ENCODE data around the gene C21orf58. TPM values are rescaled to one million over a fixed set of nuclear protein-coding genes. Genes with fewer than 3 reads are reported as not detected.
"Not testable (repeated sequence)": the region's sequence is repeated elsewhere in the genome, so short reads cannot be mapped to it uniquely, and the experiment has no call there.

C21orf58 gene
- polyA plus RNA-seq, 3 donors = 6.7 to 8.1 (median 7.4) TPM

- DNase-seq (ENCODE audit: low read depth in 3 of 3, low spot score in 2 of 3) = no peak
Observed at GRCh38 chr21:46326110-46326703, 2.5 kb upstream of the C21orf58 start.

- DNase-seq (ENCODE audit: low read depth in 3 of 3, low spot score in 2 of 3) = no peak
Observed at GRCh38 chr21:46325073-46325912, 1.6 kb upstream of the C21orf58 start.

GRCh38 chr21:46324390-46325072, 861 bp upstream of the C21orf58 start:
- peak in 1 of 3 donors; percentile 66 for DNase-seq (ENCODE audit: low read depth in 3 of 3, low spot score in 2 of 3)

- DNase-seq (ENCODE audit: low read depth in 3 of 3, low spot score in 2 of 3) = no peak
Observed at GRCh38 chr21:46323227-46323709, 402 bp downstream of the C21orf58 start.

GRCh38 chr21:46322351-46323226, 1.1 kb downstream of the C21orf58 start:
- no peak for DNase-seq (ENCODE audit: low read depth in 3 of 3, low spot score in 2 of 3)

GRCh38 chr21:46320331-46320801, 3.3 kb downstream of the C21orf58 start:
- DNase-seq (ENCODE audit: low read depth in 3 of 3, low spot score in 2 of 3) = no peak

- DNase-seq (ENCODE audit: low read depth in 3 of 3, low spot score in 2 of 3) = no peak
Observed at GRCh38 chr21:46319186-46319585, 4.5 kb downstream of the C21orf58 start.

GRCh38 chr21:46318464-46318845, 5.2 kb downstream of the C21orf58 start:
- DNase-seq (ENCODE audit: low read depth in 3 of 3, low spot score in 2 of 3) = no peak

- no peak for DNase-seq (ENCODE audit: low read depth in 3 of 3, low spot score in 2 of 3)
Observed at GRCh38 chr21:46317710-46318463, 5.8 kb downstream of the C21orf58 start.

- no peak for DNase-seq (ENCODE audit: low read depth in 3 of 3, low spot score in 2 of 3)
Observed at GRCh38 chr21:46316708-46317324, 6.9 kb downstream of the C21orf58 start.

GRCh38 chr21:46314441-46315020, 9.1 kb downstream of the C21orf58 start:
- DNase-seq (ENCODE audit: low read depth in 3 of 3, low spot score in 2 of 3) = no peak

- DNase-seq (ENCODE audit: low read depth in 3 of 3, low spot score in 2 of 3) = no peak
Observed at GRCh38 chr21:46312949-46313348, 10.7 kb downstream of the C21orf58 start.

- no peak for DNase-seq (ENCODE audit: low read depth in 3 of 3, low spot score in 2 of 3)
Observed at GRCh38 chr21:46311568-46311967, 12.1 kb downstream of the C21orf58 start.

GRCh38 chr21:46310260-46310659, 13.4 kb downstream of the C21orf58 start:
- DNase-seq (ENCODE audit: low read depth in 3 of 3, low spot score in 2 of 3) = not testable (repeated sequence)

GRCh38 chr21:46308431-46308830, 15.2 kb downstream of the C21orf58 start:
- no peak for DNase-seq (ENCODE audit: low read depth in 3 of 3, low spot score in 2 of 3)

GRCh38 chr21:46307625-46308024, 16.0 kb downstream of the C21orf58 start:
- DNase-seq (ENCODE audit: low read depth in 3 of 3, low spot score in 2 of 3) = no peak

- no peak for DNase-seq (ENCODE audit: low read depth in 3 of 3, low spot score in 2 of 3)
Observed at GRCh38 chr21:46304955-46305354, 18.7 kb downstream of the C21orf58 start.

GRCh38 chr21:46304437-46304836, 19.2 kb downstream of the C21orf58 start:
- no peak for DNase-seq (ENCODE audit: low read depth in 3 of 3, low spot score in 2 of 3)

- DNase-seq (ENCODE audit: low read depth in 3 of 3, low spot score in 2 of 3) = no peak
Observed at GRCh38 chr21:46301759-46302158, 21.9 kb downstream of the C21orf58 start.

All from right renal cortex interstitium (tissue), 3 donors.